CD1c-positive myeloid dendritic cell (primary cell): ENCODE data around the gene FBXO10.
A peak's percentile ranks its signal among the peaks of the same experiment; 100 is the strongest.
"Not testable (repeated sequence)": the region's sequence is repeated elsewhere in the genome, so short reads cannot be mapped to it uniquely, and the experiment has no call there.

Experiments
- DNase-seq: peaks from one replicate; pipeline ENCODE4 v3.0.0-alpha.2; 2016; ENCODE audit errors: extremely low spot score

Gene FBXO10

DNA sequence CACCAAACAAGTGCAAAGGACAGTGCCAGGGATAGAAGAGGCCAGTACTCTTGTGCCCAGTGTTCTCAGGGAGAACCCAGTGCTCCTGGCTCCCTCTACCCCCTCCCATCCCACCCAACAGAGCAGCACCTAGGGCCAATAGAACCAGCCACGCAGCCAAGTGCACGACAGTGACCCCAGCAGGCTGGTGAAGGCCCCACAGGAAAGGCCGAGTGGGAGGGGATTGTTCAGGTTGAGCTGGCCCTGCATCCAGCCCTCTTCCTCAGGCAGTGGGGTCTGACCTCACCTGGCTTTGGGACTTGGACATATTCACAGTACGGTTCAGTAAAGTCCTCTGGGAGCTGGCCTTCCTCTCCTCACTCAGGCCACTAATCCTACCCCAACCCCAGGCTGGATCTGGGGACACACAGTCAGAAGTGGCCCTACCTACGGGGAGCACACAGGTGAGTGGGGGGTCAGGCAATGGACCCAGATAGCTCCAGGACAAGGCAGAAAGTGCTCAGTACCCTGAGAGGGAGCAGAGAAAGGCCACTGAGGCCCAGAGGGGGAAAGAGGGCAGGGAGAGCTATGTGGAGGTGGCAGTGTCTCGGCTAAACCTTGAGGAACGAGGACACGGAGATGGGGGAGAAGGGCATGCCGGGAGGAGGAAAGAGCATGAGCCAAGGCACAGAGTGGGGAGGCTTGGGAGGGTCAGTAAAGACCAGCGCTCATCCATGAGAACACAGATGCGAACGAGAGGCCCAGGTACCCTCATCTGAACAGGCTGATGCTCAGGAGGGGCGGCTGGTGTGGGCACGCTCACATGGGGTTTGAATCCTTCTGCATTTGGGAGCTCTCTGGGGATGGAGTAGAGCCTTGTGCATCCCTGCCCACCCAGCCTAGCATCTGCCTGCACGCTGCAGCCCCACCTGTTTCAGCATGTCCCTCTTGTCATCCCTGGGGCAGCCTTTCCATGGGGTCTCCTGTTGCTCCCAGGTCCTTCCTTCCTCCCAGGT, 64.9 kb downstream of the FBXO10 start:
- no peak for DNase-seq

DNA sequence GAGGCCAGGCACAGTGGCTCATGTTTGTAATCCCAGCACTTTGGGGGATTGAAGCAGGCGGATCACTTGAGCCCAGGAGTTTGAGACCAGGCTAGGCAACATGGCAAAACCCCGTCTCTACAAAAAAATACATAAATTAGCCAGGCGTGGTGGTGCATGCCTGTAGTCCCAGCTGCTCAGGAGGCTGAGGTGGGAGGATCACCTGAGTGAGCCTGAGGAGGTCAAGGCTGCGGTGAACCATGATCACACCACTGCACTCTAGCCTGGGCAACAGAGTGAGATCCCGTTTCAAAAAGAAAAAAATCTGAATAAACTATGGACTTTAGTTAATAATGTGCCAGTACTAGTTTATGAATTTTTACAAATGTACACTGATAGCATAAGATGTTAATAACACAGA, 66.1 kb downstream of the FBXO10 start:
- DNase-seq, result not testable (repeated sequence)

DNA sequence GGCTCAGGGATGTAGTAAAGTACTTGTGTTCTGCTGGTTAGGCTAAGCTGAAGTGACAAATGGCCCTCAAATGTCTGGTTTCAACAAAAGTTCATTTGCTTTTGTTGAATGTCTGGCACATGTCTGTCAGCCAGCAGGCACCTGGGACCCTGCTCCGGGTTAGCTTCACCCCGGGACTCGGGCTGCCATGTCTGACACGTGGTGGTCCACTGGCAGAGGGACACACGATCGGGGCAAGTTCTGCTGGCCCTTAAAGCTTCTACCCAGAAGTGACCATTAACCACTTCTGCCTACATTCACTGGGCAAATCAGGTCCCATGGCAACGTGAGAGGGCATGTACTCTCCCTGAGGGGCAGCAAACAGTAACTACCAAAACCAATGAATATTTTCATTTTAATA, 66.6 kb downstream of the FBXO10 start:
- no peak for DNase-seq

DNA sequence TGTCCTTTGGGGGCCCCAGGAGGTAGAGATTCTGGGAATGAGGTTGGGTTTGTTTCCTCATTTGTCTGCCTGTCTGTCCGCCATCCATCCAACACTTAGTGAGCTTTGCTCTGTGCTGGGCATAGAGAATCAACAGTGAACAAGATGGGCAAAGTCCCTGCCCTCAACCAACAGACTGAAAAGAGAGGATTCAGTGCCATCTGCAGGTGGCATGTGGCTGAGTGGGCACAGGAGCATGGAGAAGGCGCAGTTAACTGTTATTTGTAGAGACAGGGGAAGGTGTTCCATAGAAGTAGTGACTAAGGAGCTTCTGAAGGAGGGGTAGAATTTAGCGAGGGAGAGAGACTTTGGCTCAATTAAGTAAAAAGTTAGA, 67.4 kb downstream of the FBXO10 start:
- no peak for DNase-seq

DNA sequence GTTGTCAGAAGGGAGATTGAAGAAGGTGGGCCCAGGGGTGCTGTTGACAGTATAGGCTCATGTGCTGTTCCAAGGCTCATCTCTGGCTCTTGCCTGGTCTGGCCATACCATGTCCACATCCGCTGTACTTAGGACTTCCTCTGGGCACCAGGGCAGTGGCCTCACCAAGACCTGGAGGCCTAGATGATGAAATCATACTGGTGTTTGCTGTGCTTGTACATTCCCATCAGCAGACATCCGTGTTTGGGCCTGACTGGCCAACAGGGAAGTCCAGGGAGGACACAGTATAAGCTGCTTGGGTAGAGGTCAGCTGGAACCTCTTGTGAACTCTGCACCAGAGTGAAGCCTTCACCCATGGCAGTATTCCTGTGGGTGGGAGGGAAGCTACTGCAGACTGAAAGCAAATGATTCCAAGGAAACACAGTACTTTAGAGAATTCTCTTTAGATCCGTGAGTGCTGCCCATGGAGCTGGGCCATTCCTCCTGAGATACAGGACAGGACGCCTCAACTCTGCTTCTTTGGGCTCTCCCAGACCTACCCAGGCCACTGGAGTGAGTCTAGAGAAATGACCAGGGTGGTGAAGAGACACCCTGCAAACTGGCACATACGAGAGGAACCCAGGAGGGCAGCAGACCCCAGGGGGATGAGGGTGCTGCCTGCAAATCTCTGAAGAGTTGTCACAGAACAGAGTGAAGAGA, 67.9 kb downstream of the FBXO10 start:
- no peak for DNase-seq

DNA sequence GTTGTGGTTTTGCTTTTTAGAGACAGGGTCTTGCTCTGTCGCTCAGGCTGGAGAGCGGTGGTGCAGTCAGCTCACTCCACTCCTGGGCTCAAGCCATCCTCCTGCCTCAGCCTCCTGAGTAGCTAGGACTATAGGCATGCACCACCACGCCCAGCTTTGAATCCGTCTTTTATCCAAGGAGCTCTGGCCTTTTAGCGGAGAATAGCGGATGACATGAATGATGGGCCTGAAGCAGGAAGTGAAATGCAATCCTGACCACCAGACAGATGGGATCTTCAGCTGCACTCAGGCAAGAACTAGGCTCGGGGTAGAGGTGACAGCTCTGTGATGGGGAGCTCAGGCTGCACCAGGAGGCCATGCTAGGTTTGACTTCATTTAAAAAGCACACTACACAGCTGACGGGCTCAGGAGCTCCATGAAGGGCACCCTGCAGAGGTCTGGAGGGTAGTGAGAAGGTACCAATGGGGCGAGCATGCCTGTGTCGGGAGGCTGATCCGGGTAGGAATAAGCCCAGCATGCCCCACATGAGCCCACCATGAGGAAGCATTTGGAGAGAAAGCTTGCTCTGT, 68.5 kb downstream of the FBXO10 start:
- DNase-seq, result no peak

DNA sequence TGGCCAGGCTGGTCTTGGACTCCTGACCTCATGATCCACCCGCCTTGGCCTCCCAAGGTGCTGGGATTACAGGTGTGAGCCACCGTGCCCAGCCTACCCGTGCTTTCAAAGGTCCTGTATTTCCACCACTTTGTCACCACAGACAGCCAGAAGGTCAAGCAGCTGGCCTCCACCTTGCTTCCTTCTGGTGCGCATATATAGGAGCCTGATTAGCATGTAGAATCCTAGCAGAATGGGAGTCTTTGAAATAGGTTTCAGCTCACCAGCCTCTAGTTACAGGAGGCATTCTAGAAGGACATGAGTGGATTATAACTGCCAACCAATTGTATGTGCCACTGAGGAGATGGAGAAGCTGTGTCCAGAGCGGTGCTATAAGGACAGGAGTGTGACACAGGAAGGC, 71.6 kb downstream of the FBXO10 start:
- no peak for DNase-seq

DNA sequence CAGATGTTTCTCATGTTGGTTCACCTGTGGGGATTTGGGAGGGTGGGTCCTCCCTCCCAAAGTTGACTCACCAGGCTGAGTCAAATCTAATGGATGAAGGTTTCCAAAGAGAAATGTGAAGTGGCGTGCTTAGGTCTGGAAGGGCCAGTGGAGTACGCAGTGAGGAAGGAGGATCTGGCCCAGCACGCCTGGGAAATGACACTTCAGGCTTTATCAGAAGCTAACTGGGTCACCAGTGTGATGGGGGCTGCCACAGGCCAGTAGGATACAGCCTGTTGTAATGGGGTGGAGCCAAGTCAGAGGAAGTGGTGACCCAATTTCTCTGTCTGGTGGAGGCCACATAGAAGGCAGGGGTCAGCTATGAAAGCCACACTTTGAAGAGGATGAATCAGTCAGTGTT, 72.4 kb downstream of the FBXO10 start:
- peak; percentile 10 for DNase-seq

DNA sequence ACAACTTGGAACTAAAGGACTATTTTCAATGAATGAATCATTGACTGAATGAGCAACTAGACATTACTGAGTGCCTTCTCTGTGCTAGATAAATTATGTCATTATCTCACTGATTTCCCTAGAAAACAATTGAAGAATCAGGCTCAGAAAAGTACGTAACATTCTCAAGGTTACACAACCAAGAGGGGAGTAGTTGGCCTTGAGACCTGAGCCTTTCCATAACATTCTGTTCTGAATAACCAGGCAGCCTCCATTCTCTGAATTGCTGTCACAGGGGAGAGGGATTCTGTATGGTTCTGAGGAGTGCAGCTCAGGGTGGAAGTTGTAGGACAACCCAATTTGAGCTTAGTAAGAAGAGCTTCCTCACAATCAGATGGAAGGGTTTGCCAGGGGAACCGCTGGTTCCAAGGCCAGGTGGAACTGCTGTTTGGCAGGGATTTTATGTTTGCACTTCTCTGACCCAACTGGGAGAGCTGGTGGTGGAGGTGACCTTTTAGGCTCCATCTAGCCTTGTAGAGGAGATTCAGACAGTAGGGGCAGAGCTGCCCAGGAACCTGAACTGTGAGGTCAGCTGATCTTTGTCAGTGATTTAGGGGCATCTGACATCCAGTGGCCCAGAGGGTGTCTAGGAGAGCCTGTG, 74.1 kb downstream of the FBXO10 start:
- no peak for DNase-seq

DNA sequence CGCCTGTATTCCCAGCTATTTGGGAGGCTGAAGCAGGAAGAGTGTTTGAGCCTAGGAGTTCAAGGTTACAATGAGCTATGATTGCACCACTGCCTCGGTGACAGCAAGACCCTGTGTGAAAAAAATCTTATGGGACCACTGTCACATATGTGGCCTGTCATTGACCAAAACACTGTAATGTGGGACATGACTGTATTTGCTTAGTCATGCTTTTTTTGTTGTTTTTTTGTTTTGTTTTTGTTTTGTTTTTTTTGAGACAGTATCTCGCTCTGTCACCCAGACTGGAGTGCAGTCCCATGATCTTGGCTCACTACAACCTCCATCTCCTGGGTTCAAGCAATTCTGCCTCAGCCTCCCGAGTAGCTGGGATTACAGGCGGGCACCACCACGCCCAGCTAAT, 76.9 kb downstream of the FBXO10 start:
- no peak for DNase-seq

DNA sequence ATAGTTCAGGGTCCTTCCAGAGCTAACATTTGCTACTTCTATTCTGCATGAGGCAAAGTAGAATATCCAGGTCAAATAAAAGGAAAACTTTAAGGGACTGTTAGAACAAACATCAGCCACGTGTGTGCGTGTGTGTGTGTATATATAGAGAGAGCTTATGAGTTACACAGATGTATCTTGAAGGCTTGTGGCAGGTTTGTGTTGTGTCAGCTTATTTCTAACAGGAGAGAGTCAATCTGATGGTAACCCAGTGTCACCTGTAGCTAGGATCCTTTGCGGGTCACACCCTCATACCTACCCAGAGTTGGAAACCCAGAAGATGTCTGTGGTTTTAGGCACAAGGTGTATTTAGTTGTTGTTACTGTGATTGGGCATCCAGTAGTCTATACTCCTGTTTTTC, 77.7 kb downstream of the FBXO10 start:
- no peak for DNase-seq

DNA sequence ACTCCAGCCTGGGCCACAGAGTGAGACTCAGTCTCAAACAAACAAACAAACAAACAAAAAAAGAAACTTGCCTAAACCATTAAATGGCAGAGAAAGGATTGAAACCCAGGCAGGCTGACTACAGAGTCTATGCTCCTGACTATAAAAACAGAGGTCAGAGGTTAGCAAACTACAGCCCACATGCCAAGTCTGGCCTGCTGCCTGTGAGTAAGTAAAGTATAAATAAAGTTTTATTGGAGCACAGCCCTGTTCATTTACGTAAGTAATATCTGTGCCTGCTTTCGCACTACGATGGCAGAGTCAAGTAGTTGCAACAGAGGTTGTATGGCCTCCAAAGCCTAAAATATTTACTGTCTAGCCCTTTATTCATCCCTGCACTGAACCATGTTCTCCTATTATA, 78.9 kb downstream of the FBXO10 start:
- DNase-seq, result no peak

DNA sequence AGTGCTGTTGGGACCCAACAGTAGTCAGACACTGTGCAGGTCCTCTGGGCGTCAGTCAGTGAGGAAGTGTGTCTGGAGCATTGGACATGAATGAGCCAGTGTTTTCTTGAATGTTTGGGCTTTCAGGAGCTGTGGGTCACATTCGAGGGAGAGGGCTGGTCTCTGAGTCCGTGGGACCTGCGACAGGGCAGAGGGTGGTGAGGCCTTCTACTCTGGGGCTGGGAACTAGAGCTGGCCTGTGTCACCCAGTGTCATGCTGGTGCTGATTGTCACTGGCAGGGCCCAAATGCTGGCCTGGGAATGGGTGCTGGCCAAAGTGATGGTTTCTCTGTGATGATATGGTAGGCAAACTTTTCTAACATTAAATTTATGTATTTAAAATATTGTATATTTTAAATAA, 80.2 kb downstream of the FBXO10 start:
- DNase-seq, result no peak

DNA sequence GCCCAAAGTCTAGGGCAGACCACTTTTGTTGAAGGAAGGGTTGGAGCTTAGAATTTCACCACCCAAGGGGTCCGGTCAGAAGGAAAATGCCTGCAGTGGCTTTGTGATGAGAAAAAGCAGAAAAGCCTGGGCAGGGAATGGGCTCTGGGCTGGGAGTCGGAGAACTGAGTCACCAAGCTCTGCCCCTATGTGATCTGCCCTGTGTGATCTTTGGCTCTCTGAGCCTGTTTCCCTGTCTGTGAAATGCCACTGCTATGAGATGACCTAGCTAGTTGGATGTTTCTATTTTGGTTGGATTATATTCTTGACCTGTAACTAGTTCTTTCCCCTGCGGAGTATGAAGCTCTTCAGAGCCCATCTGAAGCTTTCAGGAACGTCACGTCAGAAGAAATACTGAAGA, 80.6 kb downstream of the FBXO10 start:
- DNase-seq, result no peak

DNA sequence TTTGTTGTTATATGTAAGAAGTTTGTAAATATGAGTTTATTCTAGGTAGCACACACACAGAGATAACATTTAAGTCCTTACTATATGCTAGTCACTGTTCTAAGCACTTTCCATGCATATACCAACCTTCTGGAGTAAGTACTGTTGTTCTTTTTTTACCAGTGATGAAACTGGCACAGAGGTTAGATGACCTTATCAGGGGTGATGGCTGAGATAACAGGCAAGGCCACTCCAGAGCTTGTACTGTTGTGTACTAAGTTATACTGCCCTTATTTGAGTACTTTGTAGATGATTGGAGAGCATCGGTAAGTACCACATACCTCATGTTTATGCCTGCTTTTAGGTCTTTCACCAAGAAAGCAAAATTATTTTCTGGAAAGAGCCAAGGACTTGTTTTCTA, 84.2 kb downstream of the FBXO10 start:
- DNase-seq, result no peak

DNA sequence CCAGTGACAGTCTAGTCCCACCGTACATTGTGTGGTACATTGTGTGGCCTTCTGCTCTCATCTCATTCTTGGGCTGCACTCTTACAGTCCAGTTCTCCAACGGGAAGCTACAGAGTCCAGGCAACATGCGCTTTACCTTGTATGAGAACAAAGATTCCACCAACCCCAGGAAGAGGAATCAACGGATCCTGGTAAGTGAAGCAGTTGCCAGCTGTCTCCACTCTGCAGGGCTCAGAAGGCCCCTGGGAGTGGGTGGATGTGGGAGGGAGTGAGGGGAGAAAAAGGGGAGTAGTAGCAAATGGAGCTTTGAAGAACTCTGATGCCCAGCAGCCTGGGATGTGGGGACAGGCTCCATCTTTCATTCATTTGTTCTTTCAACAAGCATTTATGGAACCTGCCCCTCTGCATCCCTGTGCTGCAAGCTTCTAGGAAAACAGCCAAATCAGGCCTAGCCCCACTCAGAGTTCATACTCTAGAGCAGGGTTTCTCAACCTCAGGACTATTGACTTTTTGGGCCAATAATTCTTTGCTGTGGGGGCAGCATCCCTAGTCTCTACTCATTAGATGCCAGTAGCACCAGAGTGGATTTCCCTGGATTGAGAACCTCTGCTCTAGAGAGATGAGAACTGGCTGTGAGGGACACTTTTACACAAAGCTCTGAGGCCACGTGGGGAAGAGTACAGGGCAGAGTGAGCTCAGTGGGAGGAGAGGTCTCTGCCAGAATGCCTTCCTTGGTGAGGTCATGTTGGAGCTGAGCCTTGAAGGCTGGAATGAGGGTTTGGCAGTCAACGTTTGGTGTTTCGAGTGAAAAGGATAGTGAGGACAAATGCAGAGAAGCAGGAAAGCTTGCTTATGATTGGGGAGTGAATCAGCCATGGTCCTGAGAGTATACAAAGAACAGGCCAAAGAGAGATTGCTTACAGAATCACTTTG, 89.3 kb downstream of the FBXO10 start:
- no peak for DNase-seq

DNA sequence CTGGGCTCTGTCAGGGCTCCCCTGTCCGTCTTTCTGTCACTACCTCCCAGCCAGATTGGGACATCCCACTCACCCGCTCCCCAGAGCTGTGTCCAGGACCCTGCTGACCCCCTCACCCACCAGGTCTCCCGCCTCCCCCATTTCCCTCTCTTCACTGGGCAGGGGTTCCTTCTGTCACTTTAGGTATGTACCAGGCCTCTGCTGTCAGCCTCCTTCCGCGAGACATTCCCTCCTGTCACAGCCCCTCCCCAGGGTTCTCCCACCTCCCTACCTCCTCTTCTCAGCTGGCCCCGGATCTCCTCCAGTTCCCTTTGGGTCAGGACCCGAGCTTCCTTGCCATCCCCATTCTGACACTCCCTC, 89.9 kb downstream of the FBXO10 start:
- no peak for DNase-seq

DNA sequence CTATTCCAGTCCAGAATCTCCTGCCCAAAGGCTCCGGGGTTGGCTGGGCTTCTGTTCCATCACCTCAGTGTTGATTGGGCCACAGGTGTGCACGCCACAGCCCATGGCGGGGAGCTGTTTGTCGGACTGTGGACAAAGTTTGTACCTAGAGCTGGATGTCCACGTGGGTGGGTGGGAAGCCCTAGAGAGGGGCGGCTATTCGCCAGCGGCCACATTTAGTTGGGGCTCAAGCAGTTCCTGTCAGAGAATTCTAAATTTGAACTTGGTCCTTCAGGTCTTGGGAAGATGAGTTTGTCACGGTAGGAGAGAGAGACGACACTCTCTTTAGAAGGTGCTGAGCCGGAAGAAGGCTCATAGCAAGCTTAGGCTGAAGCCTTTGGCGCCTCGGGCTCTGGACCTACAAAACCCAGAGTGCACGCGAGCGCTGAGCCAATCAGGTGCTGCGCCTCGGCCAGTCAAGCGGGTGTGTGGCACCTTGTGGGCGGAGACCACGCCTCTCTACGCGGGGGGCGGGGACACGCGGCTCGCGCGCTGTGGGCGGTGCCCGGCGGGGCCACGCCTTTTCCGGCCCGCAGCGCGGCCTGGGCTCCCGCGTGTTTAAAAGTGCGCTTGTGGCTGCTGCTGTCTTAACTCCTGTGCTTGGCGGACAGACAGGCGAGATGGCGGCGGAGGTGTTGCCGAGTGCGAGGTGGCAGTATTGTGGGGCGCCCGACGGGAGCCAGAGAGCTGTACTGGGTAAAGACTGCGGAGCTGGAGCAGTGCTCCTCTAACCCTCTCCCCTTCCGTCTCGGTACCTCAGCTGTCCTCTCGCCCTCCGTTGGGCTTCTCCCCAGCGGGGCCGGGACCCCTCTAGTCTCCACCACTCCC, 90.6 kb downstream of the FBXO10 start, which contains the start of gene POLR1E:
Gene POLR1E (plus strand): TSS at position 560 of the 867 bp plus-strand sequence. CDS start 100 bp downstream, at position 660.
- DNase-seq, result peak; percentile 98

DNA sequence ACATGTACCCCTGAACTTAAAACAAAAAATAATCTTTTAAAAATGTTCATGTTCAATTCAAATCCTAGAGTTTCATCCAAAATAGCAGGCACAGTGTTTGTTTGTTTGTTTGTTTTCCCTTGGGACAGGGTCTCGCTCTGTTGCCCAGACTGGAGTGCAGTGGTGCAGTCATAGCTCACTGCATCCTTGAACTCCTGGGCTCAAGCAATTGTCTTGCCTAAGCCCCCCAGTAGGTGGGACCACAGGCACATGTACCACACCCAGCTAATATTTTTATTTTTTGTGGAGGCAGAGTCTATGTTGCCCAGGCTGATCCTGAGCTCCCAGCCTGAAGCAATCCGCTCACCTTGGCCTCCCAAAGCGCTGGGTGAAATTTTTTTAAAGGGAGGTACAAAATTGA, 95.4 kb downstream of the FBXO10 start:
- DNase-seq, result no peak

DNA sequence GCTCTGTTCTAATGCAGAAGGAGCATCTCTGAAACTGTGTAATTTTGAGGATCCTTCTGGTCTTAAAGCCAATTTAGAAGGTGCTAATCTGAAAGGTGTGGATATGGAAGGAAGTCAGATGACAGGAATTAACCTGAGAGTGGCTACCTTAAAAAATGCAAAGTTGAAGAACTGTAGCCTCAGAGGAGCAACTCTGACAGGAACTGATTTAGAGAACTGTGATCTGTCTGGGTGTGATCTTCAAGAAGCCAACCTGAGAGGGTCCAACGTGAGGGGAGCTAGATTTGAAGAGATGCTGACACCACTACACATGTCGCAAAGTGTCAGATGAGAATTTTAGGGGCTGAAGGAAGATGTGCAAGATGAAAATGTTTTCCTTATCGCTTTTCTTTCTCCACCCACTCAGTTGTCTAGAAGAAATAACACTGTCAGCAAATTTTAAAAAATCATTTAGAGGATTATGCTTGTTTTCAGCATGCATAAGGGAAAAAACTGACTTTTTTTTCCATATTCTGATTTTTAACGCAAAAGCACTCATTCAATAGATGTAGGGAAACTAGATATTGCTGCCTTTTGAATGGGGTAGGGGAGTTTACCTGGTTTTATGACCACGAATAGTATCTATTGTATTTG, 98.1 kb downstream of the FBXO10 start:
- not testable (repeated sequence) for DNase-seq
